Type B pancreatic cell (in vitro differentiated cells): ENCODE results near the gene FLCN. TPM values are rescaled to one million over a fixed set of nuclear protein-coding genes. Genes with fewer than 3 reads are reported as not detected.

Source experiments
- DNase-seq: peaks from one replicate; pipeline ENCODE4 v3.0.0; 2021; ENCODE audit warnings: mixed read lengths; ENCODE audit not compliant: unreplicated experiment; ENCODE audit errors: extremely low spot score
- H3K27ac Mint-ChIP-seq: 2 replicates; pipeline ENCODE4 v1.8.0; 2021; ENCODE audit warnings: mild to moderate bottlenecking, mixed read lengths
- H3K27me3 Mint-ChIP-seq: 2 replicates; pipeline ENCODE4 v1.8.0; 2021; ENCODE audit warnings: mixed read lengths
- H3K36me3 Mint-ChIP-seq: 2 replicates; pipeline ENCODE4 v1.8.0; 2021; ENCODE audit warnings: mixed read lengths
- H3K4me1 Mint-ChIP-seq: one replicate; pipeline ENCODE4 v1.8.0; 2021; ENCODE audit warnings: mixed read lengths; ENCODE audit not compliant: unreplicated experiment
- H3K4me3 Mint-ChIP-seq: 2 replicates; pipeline ENCODE4 v1.8.0; 2021; ENCODE audit warnings: mild to moderate bottlenecking, mixed read lengths
- H3K9me3 Mint-ChIP-seq: 2 replicates; pipeline ENCODE4 v1.8.0; 2021; ENCODE audit warnings: mixed read lengths
- total RNA-seq: library from RNA; stranded (reverse); gene quantifications from 2 replicates; pipeline ENCODE4 v1.2.1, GENCODE V29; 2021; ENCODE audit warnings: low replicate concordance
- TF ChIP-seq, protein P1 (sequence below): fragments of 200-600 bp; sonication (generic); conservative IDR thresholded peaks from 2 replicates; pipeline ENCODE4 v1.5.0; 2021; ENCODE audit warnings: antibody characterized with exemption, mild to moderate bottlenecking

Gene FLCN
- total RNA-seq, 1 donor from 2014 or later = 55.8 TPM

DNA sequence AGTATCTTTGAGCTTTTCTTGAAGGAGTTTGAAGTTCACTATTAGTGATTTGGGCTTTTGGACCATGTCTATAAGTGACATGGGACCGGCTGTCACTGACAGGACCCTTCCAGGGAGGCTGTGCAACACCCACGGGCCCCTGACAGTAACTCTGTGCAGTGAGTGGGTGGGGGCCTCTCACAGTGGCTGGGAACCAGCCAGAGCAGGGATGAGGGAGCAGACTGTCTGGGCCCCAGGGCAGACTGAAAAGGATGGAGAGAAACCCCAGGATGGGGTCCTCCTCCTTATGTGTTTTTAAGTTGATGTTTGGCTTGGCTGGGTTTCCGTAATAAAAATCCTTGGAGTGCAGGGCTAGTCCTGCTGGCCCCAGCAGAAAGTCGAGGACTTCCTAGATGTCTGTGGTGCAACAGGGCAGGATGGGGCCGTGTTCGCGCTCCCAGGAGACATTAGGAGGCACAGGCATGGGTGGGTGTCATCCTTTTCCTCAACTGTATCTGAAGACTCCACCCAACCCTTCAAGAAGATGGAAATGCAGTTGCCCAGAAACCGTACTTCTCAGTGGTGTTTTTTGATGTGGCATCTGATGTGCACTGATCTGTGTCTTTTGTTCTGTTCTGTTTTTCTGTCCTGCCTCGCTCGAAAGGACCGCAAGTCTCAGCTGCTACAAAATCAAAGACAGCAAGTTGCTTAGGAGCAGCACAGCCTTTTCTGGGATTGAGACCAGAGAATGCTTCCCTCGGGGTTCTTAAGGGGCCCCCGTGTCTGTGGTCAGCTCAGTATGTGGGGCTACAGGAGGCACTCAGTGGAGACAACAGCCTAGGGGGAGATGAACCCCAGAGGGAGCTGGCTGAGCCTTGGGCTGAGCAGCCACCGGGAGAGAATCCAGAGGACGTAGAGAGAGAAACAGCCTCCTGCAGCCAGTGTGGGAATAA is 55.0 kb downstream of the FLCN start:
- peak overlapping the region; percentile 48 for H3K27ac Mint-ChIP-seq
- H3K4me3 Mint-ChIP-seq = no peak overlapping the region
- DNase-seq = no peak
- peaks cover 16% of the 10 kb centered on the region for H3K36me3 Mint-ChIP-seq
- H3K4me1 Mint-ChIP-seq = peaks cover 16% of the 10 kb centered on the region
- H3K27me3 Mint-ChIP-seq = no peaks in the 10 kb centered on the region
- TF ChIP-seq, protein P1, sequence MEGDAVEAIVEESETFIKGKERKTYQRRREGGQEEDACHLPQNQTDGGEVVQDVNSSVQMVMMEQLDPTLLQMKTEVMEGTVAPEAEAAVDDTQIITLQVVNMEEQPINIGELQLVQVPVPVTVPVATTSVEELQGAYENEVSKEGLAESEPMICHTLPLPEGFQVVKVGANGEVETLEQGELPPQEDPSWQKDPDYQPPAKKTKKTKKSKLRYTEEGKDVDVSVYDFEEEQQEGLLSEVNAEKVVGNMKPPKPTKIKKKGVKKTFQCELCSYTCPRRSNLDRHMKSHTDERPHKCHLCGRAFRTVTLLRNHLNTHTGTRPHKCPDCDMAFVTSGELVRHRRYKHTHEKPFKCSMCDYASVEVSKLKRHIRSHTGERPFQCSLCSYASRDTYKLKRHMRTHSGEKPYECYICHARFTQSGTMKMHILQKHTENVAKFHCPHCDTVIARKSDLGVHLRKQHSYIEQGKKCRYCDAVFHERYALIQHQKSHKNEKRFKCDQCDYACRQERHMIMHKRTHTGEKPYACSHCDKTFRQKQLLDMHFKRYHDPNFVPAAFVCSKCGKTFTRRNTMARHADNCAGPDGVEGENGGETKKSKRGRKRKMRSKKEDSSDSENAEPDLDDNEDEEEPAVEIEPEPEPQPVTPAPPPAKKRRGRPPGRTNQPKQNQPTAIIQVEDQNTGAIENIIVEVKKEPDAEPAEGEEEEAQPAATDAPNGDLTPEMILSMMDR = no peak
- no peaks in the 10 kb centered on the region for H3K9me3 Mint-ChIP-seq

DNA sequence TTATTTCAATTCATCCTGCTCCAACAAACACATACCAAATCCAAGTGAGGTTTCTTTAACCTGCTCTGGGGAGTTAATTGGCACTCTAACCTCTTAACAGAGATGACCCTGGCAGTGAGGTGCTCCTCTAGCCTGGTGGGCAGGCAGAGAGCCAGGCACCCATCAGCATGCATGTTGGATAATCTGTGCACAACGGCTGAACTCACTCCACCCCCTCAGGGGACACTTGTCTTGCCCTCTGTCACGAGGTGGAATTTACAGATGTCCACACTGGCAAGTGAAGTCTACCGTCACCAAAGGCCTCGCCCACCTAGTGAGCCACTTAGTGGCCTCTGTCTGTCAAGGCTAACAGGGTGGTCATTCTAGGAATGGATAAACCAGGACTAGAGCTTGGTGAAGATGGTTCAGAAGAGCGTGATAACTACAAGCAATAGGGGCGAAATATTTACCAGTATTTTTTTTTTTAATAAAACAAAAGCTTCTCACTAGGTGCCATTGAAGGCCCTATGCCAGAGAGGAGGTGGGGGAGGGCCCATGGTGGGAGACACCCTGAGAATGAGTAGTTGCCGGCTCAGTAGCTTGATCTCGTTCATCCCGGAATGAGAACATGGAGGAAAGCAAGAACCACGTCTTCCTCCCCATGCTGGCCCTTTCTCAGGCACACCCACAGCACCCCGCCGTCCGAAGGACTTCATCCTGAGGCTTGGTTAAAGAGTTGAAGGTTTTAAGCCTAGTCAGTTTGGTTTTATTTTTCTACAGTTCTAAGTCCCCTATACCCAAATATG is 56.0 kb downstream of the FLCN start:
- Mint-ChIP-seq H3K9me3 (no peaks in the 10 kb centered on the region), H3K27me3 (no peaks in the 10 kb centered on the region), H3K4me1 (peaks cover 9% of the 10 kb centered on the region), H3K27ac (peak overlapping the region; percentile 71), H3K4me3 (no peak overlapping the region), H3K36me3 (peaks cover 16% of the 10 kb centered on the region)
- TF ChIP-seq, protein P1 = no peak
- no peak for DNase-seq

GRCh38 chr17:17180141-17180603 is 56.8 kb downstream of the FLCN start:
- TF ChIP-seq, protein P1 = no peak
- Mint-ChIP-seq H3K27me3 (no peaks in the 10 kb centered on the region), H3K27ac (peak overlapping the region; percentile 71), H3K36me3 (peaks cover 12% of the 10 kb centered on the region), H3K4me1 (peaks cover 2% of the 10 kb centered on the region), H3K9me3 (no peaks in the 10 kb centered on the region), H3K4me3 (no peak overlapping the region)
- DNase-seq = no peak

DNA sequence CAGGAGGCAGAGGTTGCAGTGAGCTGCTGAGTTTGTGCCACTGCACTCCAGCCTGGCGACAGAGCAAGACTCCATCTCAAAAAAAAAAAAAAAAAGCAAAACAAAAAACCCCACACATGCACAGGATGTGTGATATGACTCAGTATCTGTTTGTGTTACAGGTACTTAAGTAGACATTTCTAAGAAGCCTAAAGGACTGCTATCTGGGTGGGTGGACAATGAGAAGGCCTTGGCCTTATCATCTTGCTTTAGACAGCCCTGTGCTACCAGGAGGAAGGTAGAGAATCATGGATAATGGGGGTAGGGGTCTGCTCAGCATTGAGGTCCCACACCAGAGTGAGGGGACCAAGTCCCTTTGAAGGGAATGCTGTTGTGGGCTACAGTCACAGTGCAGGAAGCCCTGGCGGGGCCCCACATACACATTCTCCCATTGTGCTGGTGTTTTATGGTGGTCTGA is 57.6 kb downstream of the FLCN start:
- Mint-ChIP-seq H3K27ac (peak overlapping the region; percentile 71), H3K4me1 (no peaks in the 10 kb centered on the region), H3K9me3 (no peaks in the 10 kb centered on the region), H3K4me3 (no peak overlapping the region), H3K27me3 (no peaks in the 10 kb centered on the region), H3K36me3 (peaks cover 12% of the 10 kb centered on the region)
- TF ChIP-seq, protein P1 = no peak
- DNase-seq = no peak

DNA sequence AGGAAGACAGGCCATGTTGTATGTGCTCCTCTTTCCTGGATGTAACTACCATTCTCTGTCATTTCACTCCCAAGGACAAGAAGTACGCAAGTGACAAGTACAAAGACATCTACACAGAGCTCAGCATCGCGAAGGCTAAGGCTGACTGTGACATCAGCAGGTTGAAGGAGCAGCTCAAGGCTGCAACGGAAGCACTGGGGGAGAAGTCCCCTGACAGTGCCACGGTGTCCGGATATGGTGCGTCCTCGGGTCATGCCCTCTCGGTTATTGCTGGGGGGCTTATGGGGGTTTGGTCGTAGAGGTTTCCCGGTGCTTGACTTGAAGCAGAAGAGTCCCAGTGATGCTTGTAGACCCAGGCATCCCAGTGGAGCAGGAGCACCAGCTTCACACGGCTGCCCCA is 59.8 kb downstream of the FLCN start:
- peaks cover 12% of the 10 kb centered on the region for H3K36me3 Mint-ChIP-seq
- H3K4me3 Mint-ChIP-seq = no peak overlapping the region
- H3K27me3 Mint-ChIP-seq = no peaks in the 10 kb centered on the region
- no peaks in the 10 kb centered on the region for H3K4me1 Mint-ChIP-seq
- no peaks in the 10 kb centered on the region for H3K9me3 Mint-ChIP-seq
- H3K27ac Mint-ChIP-seq = peak overlapping the region; percentile 36
- DNase-seq = no peak
- TF ChIP-seq, protein P1 = no peak
